ENCODE results near the gene TMEM18. TPM values are rescaled to one million over a fixed set of nuclear protein-coding genes. Genes with fewer than 3 reads are reported as not detected.

Gene TMEM18
- total RNA-seq, 1 donor from 2014 or later = 7.3 TPM

GRCh38 chr2:673615-674320, 3.4 kb downstream of the TMEM18 start:
- DNase-seq (ENCODE audit: low spot score) (no peak), ATAC-seq (no peak)

GRCh38 chr2:673016-673415, 4.2 kb downstream of the TMEM18 start:
- ATAC-seq = no peak
- no peak for DNase-seq (ENCODE audit: low spot score)

GRCh38 chr2:672606-672905, 4.7 kb downstream of the TMEM18 start:
- ATAC-seq (no peak), DNase-seq (ENCODE audit: low spot score) (no peak)

GRCh38 chr2:671787-672605, 5.2 kb downstream of the TMEM18 start:
- DNase-seq (ENCODE audit: low spot score) = no peak

GRCh38 chr2:671072-671471, 6.1 kb downstream of the TMEM18 start:
- DNase-seq (ENCODE audit: low spot score) (no peak), ATAC-seq (no peak)

More at GRCh38 chr2:671787-672605, 5.2 kb downstream of the TMEM18 start:
- ATAC-seq = no peak

GRCh38 chr2:670637-671036, 6.6 kb downstream of the TMEM18 start:
- ATAC-seq (no peak), DNase-seq (ENCODE audit: low spot score) (no peak)

- DNase-seq (ENCODE audit: low spot score) = no peak
- no peak for ATAC-seq
These were observed 7.9 kb downstream of the TMEM18 start for GRCh38 chr2:669323-669722.

GRCh38 chr2:668000-668398, 9.2 kb downstream of the TMEM18 start:
- ATAC-seq = no peak
- DNase-seq (ENCODE audit: low spot score) = no peak

- ATAC-seq (peak; percentile 65), DNase-seq (ENCODE audit: low spot score) (no peak)
These were observed 9.7 kb downstream of the TMEM18 start for GRCh38 chr2:667332-667999.

GRCh38 chr2:666441-666840, 10.8 kb downstream of the TMEM18 start:
- no peak for ATAC-seq
- DNase-seq (ENCODE audit: low spot score) = no peak

- ATAC-seq (no peak), DNase-seq (ENCODE audit: low spot score) (no peak)
These were observed 11.7 kb downstream of the TMEM18 start for GRCh38 chr2:665340-666073.

- ATAC-seq (no peak), DNase-seq (ENCODE audit: low spot score) (no peak)
These were observed 13.1 kb downstream of the TMEM18 start for GRCh38 chr2:664063-664462.

- ATAC-seq = no peak
- no peak for DNase-seq (ENCODE audit: low spot score)
These were observed 14.0 kb downstream of the TMEM18 start for GRCh38 chr2:663221-663620.

GRCh38 chr2:661360-661635, 15.9 kb downstream of the TMEM18 start:
- DNase-seq (ENCODE audit: low spot score) (no peak), ATAC-seq (no peak)

GRCh38 chr2:660586-661359, 16.4 kb downstream of the TMEM18 start:
- ATAC-seq (no peak), DNase-seq (ENCODE audit: low spot score) (no peak)

GRCh38 chr2:660029-660428, 17.2 kb downstream of the TMEM18 start:
- no peak for DNase-seq (ENCODE audit: low spot score)
- no peak for ATAC-seq

GRCh38 chr2:658426-658825, 18.8 kb downstream of the TMEM18 start:
- ATAC-seq = no peak
- DNase-seq (ENCODE audit: low spot score) = no peak

- peak; percentile 40 for ATAC-seq
- no peak for DNase-seq (ENCODE audit: low spot score)
These were observed 19.4 kb downstream of the TMEM18 start for GRCh38 chr2:657766-658165.

- no peak for ATAC-seq
- no peak for DNase-seq (ENCODE audit: low spot score)
These were observed 20.5 kb downstream of the TMEM18 start for GRCh38 chr2:656676-657075.

- DNase-seq (ENCODE audit: low spot score) (no peak), ATAC-seq (no peak)
These were observed 21.6 kb downstream of the TMEM18 start for GRCh38 chr2:655626-656025.

GRCh38 chr2:654896-655295, 22.3 kb downstream of the TMEM18 start:
- DNase-seq (ENCODE audit: low spot score) (no peak), ATAC-seq (no peak)
